Measurements from ENCODE around the gene CACNA2D2. TPM values are rescaled to one million over a fixed set of nuclear protein-coding genes. Genes with fewer than 3 reads are reported as not detected.

Gene CACNA2D2
- total RNA-seq, 1 donor from 2014 or later, result 1.8 TPM

- intact Hi-C loops (cut with micrococcal nuclease), result no loop called here
These were observed 630 bp downstream of the CACNA2D2 start for GRCh38 chr3:50502584-50503423.

GRCh38 chr3:50502225-50502583 is 1.2 kb downstream of the CACNA2D2 start:
- intact Hi-C loops (cut with micrococcal nuclease), result no loop called here

DNA sequence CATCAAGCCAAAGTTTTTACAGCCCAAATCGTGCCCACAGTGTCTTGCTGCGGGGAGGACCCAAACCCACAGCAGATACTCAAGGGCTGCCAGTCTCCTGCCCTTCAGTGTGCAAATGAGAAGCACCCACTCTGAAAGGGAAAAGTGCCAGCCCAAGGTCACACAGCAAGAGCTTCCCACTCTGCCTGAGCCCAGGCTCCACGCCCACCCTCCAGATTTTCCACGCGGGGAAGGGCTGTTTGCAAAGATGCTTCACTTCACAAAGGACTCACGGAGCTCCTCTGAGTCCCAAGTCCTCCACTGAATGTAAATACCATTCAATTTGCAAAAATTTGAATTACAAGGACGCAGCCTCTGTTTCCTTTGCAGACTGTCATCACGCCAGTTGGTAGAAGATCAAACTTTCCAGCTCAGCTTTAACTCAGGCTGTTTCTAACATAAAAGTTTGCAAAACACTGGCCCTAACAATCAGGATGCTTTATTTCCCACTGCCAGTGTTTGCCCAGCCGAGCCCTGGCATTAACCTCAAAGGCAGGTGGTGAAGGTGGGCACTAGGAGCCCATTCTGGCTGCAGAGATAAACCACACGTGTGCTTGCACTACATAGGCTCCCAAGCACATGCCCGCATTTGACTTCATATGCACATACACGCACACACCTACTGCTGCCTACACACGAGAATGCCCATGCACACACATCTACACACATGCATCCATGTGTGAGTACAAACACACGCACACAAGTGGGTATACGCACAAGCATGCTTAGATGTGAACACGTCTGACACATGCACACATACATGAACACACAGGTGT is 7.6 kb downstream of the CACNA2D2 start:
- intact Hi-C loops (cut with micrococcal nuclease), result no loop called here

- intact Hi-C loops (cut with micrococcal nuclease), result no loop called here
These were observed 9.3 kb downstream of the CACNA2D2 start for GRCh38 chr3:50494126-50494525.

GRCh38 chr3:50493623-50494022 is 9.8 kb downstream of the CACNA2D2 start:
- intact Hi-C loops (cut with micrococcal nuclease), result no loop called here

DNA sequence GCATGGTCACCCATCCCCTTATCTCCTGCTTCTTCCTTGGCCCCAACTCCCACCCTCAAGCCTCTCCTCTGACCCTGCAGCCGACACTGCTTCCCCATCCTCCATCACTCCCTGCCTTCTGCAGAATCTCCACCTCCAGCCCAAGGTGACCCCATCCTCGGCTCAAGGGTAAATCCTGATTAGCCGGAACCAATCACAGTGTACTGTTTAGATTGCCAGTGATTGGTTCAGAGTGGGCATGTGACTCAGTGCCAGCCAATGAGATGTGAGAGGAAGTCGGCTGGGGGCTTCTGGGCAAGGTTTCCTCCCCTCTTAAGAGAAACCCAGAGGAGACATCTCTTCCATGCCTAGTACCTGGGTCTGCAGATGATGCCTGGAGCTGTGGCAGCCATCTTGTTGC is 10.3 kb downstream of the CACNA2D2 start:
- intact Hi-C loops (cut with micrococcal nuclease), result no loop called here

DNA sequence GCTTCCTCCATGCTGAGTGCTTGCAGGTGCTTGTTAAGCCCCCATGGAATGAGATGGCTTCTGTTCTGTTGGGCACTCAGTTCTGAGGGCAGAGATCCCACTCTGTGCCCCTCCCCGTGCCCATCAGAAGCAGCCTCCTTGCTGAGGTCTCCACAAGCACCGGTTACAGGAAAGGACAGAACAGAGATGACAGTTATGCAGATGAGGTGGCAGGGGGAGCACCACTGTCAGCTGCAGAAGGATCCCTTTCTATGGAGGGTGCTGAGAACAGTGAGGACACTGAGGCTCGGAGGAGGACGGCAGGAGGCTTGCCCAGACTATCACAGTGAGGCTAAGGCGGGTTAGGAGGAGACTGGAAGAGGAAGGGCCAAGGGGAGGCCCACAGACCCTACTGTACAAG is 12.4 kb downstream of the CACNA2D2 start:
- intact Hi-C loops (cut with micrococcal nuclease), result no loop called here

GRCh38 chr3:50490424-50490823 is 13.0 kb downstream of the CACNA2D2 start:
- intact Hi-C loops (cut with micrococcal nuclease), result no loop called here

DNA sequence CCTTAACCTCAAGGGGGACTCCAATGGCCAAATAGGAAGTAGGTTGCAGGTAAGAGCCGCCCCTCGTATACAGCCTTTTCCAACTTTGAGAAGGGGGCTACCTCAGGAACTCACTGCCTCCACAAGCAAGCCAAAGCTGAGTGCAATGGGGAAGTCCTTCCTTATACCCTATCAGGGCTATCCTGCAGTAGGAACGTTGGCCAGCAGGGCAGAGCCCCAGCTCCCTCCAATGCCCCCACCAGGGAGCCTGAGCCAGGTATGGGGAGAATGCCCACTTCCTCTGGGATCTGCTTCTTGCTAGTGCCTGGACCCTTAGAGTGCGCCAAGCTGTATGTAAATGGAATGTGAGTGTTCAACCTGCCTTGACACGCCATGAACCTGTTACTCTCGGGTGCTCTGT is 16.3 kb downstream of the CACNA2D2 start:
- intact Hi-C loops (cut with micrococcal nuclease), result no loop called here

GRCh38 chr3:50486219-50486888 is 17.1 kb downstream of the CACNA2D2 start:
- intact Hi-C loops (cut with micrococcal nuclease), result no loop called here

DNA sequence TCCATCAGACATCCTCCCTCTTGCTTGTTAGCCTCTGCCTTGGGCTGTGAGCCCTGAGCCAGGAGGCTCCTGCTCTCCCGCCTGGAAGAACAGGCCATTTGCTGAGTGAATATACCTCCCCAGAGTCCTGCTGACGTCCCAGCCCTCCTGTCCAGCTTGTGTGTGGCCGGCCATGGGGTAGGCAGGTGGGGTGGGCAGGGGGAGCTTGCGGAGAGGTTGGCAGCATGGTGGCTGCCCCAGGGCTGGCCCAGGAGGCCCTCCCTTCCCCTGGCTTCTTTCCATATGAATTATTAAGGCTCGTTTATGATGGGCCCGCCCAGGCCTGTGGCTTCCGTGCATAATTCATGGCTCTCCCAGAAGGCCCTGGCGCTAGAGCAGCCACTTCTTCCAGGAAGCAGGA is 18.7 kb downstream of the CACNA2D2 start:
- intact Hi-C loops (cut with micrococcal nuclease), result no loop called here

GRCh38 chr3:50483374-50483773 is 20.1 kb downstream of the CACNA2D2 start:
- intact Hi-C loops (cut with micrococcal nuclease), result no loop called here

- intact Hi-C loops (cut with micrococcal nuclease), result no loop called here
These were observed 21.4 kb downstream of the CACNA2D2 start for GRCh38 chr3:50481992-50482391.

DNA sequence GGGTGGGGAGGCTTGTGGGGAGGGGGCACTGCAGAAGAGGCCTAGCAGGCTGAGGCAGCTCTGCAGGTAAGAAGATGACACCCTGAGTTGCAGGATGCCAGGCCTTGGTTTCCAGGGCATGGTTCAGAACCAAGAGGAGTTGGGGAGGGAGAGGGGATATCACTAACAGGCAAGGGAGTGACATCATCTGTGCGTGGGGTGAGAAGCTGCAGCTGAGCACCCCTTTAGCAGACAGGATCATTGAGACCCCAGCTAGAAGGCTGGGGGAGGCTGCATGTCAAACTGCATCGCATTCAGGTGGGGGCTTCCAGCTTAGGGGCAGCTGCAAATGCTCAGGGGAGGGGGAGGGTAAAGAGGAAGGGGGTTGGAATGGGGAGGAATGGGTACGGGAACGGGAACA is 23.0 kb downstream of the CACNA2D2 start:
- intact Hi-C loops (cut with micrococcal nuclease), result no loop called here

- intact Hi-C loops (cut with micrococcal nuclease), result no loop called here
These were observed 23.9 kb downstream of the CACNA2D2 start for GRCh38 chr3:50479523-50479922.

GRCh38 chr3:50478671-50479260 is 24.7 kb downstream of the CACNA2D2 start:
- intact Hi-C loops (cut with micrococcal nuclease), result no loop called here

- intact Hi-C loops (cut with micrococcal nuclease), result no loop called here
These were observed 25.4 kb downstream of the CACNA2D2 start for GRCh38 chr3:50478051-50478450.

DNA sequence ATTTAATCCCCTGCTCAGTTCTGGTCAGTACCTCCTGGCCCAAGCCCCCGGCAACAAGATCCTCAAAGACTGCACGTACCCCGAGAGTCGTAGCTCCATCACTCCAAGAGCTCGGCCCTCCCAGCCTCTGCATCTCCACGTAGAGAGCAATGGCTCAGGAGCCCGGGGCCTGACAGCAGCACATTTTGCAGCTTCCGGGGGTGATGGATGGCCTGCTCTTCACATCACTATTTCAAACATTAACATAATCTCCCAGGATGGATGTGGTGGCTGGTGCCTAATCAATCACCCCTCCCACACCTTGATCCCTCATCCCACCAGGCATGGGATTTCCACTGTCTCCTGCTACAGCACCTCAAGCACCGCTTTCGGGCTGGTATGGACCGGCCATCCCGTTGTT is 28.1 kb downstream of the CACNA2D2 start:
- intact Hi-C loops (cut with micrococcal nuclease), result no loop called here

DNA sequence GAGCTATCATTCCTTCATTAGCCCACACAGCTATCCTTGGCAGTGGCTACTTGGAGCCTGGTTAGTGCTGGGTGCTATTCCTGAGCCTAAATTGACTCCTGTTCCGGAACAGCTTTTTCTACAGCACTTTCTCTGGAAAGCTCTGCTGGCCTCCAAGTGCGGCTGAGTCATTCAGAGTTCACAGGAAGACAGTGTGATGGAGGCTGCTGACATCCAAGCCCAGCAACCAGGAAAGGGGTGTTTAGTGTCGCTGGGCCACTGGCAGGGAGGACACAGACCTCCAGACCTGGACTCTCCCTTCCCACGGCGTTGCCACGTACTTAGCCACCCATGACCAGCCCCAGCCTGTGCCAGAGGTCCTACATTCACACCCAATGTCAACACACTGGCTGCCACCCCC is 28.7 kb downstream of the CACNA2D2 start:
- intact Hi-C loops (cut with micrococcal nuclease), result no loop called here

- intact Hi-C loops (cut with micrococcal nuclease), result no loop called here
These were observed 29.7 kb downstream of the CACNA2D2 start for GRCh38 chr3:50473768-50474167.

DNA sequence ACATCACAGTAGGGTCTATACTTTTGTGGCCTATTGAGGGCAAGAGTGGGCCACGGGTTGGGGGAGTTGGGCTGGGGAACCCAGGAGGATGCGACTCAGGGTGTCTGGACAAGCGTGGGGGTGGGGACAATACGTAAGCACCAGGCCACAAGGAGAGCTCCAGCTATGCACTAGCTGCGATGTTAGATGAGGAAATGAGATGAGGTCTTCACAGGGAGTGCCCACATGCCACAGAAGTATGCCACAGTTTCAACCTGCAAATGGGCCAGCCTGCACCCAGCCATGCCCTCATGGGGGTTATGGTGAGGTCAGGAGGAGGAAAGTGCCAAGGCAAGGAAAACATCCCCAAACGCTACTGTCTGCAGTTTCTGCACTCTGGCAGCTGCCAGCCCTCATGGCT is 30.5 kb downstream of the CACNA2D2 start:
- intact Hi-C loops (cut with micrococcal nuclease), result no loop called here

DNA sequence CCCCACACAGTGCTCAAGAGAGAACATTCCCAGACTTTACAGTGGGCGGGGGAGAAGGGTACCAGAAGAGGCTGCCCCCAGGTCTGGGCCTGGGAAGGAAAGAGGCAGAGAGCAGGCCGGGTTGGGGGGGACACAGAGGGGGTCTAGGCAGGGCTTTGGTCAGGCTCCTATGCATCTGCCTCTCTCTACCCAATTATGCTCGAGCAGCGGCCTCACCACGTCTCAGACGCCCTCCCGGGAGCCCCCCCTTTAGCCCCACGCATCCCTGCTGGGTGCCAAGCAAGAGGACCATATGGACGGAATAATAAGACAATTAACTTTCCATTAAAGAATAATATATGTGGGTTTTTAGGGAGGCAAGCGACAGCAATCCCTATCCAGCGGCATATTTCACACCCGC is 32.8 kb downstream of the CACNA2D2 start:
- intact Hi-C loops (cut with micrococcal nuclease), result no loop called here
